HL-60/S4 treated with retinoic acid at 250 ng/mL for 4 days and 3 days (cell line): ENCODE data around the gene HIRA.
"Not testable (repeated sequence)": the region's sequence is repeated elsewhere in the genome, so short reads cannot be mapped to it uniquely, and the experiment has no call there.

Experiments
- in situ Hi-C: fragments of 300-500 bp; cut with MboI; formaldehyde crosslinking; loops from 2 replicates; pipeline ENCODE4 v1.7.0; 2022; ENCODE audit warnings: low sequenced_read_pairs

HIRA gene

DNA sequence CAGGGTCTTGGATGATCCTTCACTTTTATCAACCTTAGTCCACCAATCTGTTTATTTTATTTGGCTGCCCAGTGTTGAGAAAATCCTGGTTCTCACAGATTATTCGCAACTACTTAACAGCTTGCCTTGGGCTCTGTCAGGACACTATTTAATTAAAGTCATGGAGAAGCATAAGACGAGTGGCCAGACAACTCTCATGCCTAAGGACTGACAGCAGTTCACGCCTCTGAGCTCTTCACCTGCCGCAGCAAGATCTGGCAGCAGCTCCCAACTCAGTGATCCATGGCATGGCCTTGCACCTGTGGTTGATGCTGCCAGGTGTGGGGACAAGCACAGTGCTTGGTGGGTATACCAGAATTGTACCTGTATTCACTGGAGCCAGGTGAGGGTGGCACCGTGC, 37.8 kb downstream of the HIRA start:
- in situ Hi-C loops: no loop called here

- in situ Hi-C loops: no loop called here
Observed at GRCh38 chr22:19387575-19387974, 44.0 kb downstream of the HIRA start.

DNA sequence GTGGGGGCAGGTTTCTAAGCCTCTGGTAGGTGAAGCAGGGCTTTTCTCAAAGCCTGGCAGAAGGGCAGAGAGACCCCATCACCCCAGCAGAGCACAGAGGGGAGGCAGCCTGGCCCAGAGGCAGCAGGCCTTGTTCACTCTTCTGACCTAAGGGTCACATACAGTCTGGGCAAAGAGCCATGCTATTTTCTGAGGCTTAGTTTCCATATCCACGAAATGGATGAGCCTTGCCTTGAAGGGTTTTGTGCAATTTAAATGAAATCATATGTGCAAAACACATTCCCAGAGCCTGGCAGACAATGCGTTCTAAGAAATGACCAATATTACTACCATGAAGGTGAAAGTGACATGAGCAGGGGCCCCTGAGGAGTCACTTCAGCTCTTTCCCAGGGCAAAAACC, 44.5 kb downstream of the HIRA start:
- in situ Hi-C loops: no loop called here

DNA sequence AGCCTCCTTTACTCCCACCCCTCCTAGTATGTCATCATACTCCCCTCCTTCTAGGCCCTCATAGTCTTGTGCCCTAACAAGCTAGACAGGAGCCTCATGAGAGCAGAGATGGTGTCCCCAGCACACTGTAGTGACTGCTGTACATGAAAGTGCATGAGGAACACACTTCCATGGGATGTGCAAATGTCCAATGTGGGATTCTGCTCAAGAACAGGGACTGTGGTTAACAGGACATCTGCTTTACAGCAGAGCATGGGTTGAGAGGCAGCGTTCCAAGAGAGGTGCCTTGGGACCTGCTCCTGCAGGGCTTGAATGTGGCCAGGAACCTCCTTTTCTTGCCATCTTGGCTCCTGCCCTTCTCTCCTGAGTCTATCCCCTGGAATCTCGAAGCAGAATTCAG, 45.3 kb downstream of the HIRA start:
- in situ Hi-C loops: no loop called here

GRCh38 chr22:19385221-19385906, 46.2 kb downstream of the HIRA start:
- in situ Hi-C loops: no loop called here

DNA sequence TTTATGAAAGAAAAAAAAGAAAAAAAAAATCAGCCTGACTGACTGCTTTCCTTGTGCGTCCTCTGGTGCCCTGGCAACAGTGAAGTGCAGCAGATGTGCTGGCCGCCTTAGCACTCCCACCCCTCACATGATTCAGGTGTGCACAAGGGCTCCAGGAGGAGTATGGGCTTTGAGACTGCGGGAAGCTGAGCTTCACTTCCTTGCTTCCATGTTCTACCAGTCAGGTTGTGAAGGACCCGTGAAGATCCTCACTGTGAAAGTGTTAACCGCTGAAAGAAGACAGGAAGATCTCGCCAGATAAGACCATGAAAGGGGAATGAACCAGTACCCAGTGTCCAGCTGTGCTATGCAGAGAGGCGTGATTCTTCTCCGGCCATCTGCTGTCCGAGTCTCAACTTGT, 48.2 kb downstream of the HIRA start:
- in situ Hi-C loops: no loop called here

GRCh38 chr22:19382240-19382639, 49.3 kb downstream of the HIRA start:
- in situ Hi-C loops: no loop called here

DNA sequence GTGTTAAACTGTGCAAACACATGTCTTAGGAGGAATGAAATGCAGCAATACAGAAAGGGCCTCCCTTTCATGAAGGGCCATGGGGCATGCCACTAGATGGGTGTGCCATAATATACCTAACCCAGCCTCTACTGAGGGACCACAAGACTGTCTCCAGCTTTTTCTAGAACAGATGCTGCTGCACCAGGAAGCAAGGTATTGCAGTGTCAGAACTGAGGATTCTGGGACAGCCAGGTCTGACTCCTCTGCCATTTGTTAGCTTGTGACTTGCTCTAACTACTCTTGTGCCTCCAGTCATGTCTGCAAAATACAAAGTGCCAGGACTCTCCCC, 53.2 kb downstream of the HIRA start:
- in situ Hi-C loops: loop anchor here (10.0 kb wide), 1 partner anchor 56 kb away; the partner anchor contains the start of genes HIRA and MRPL40

GRCh38 chr22:19377565-19378343, 53.8 kb downstream of the HIRA start:
- in situ Hi-C loops: loop anchor here (10.0 kb wide), 1 partner anchor 57 kb away; the partner anchor contains the start of genes HIRA and MRPL40

- in situ Hi-C loops: loop anchor here (10.0 kb wide), 1 partner anchor 58 kb away; the partner anchor contains the start of genes HIRA and MRPL40
Observed at GRCh38 chr22:19376971-19377370, 54.6 kb downstream of the HIRA start.

DNA sequence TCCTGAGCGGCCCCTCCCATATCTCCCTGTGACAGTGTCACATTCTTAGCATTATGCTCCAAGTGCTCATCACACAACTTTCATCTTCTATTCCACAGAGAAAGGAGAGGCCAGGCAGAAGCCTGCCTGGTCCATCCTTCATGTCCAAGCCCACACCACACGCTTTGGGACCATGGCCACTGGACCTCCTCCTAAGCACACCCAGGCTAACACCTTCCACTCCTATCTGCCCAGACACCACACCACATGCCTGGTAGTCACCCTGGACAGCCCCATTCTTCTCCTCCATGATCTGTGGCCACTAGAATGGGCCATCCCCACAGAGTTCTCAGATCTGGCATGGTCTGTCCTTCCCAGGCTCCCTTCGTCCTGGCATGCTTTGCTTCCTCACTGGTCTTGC, 55.3 kb downstream of the HIRA start:
- in situ Hi-C loops: loop anchor here (10.0 kb wide), 1 partner anchor 59 kb away; the partner anchor contains the start of genes HIRA and MRPL40

DNA sequence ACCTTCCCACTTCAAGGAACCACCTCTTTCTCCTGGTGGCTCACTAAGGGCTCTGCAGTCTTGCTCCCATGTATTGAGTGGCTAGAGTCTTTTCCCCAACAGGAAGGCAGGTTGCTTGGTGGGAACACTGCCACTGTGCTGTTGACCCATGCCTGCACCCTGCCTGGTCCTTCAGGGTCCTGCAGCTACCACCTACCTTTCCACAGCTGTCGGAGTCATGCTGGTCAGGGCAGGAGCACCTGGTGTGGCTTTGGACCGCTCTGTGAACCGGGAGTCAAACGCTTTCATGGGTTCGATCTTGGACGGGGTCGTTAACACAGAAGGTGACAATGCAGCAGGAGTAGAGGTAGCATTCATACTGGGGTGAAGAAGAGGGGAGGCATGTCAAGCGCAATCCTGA, 56.1 kb downstream of the HIRA start:
- in situ Hi-C loops: loop anchor here (10.0 kb wide), 1 partner anchor 59 kb away; the partner anchor contains the start of genes HIRA and MRPL40

DNA sequence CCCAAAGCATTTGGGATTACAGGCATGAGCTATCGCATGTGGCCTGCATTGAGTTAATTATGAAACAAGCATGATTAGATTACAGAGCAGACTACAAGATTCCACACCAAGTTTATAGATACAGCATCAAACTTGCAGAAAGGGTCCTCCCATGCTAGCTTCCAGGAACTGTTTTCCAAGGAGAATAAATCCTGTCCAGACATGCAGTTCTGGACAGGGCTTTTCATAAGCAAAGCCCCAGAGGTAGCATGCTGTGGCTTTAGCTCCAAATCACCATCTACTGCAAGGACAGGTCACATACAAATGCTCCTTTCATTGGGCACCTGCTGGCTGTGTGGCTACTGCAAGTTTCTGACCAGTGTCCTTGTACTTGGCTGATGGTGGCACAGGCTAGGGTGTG, 57.1 kb downstream of the HIRA start:
- in situ Hi-C loops: loop anchor here (10.0 kb wide), 1 partner anchor 60 kb away; the partner anchor contains the start of genes HIRA and MRPL40

GRCh38 chr22:19373450-19373849, 58.1 kb downstream of the HIRA start:
- in situ Hi-C loops: loop anchor here (10.0 kb wide), 1 partner anchor 61 kb away; the partner anchor contains the start of genes HIRA and MRPL40

- in situ Hi-C loops: loop anchor here (10.0 kb wide), 1 partner anchor 63 kb away; the partner anchor contains the start of genes HIRA and MRPL40
Observed at GRCh38 chr22:19371893-19372292, 59.6 kb downstream of the HIRA start.

- in situ Hi-C loops: no loop called here
Observed at GRCh38 chr22:19368876-19369275, 62.7 kb downstream of the HIRA start.

DNA sequence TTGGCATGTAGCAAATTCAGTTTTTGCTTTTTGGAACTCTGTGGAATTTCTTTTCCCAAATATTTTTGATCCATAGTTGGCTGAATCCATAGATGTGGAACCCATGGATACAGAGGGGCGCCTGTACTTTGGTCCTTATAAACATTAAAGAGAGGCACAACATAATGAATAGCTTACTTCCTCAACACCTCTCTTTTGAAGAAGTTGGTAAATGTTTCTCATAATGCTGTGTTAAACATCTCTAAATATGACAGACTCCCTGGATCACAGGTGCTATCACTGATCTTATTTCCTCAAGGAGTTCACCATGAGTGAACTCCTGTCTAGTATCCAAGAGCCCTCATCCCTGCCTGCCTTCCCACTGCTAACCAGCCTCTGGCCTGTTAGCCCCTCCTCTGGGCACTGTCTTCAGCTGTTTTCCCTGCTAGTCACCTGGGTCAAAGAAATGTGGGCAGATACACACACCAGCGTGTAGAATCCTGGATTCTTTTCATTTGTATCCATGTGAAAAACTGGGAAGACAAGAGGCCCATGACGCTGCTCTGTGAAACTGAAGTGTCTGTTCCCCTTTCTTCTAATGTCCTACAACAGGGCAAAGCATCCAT, 63.7 kb downstream of the HIRA start:
- in situ Hi-C loops: no loop called here

- in situ Hi-C loops: not testable (repeated sequence)
Observed at GRCh38 chr22:19363541-19363940, 68.0 kb downstream of the HIRA start.

- in situ Hi-C loops: no loop called here
Observed at GRCh38 chr22:19361501-19362103, 69.9 kb downstream of the HIRA start.

GRCh38 chr22:19360862-19361261, 70.7 kb downstream of the HIRA start:
- in situ Hi-C loops: no loop called here

DNA sequence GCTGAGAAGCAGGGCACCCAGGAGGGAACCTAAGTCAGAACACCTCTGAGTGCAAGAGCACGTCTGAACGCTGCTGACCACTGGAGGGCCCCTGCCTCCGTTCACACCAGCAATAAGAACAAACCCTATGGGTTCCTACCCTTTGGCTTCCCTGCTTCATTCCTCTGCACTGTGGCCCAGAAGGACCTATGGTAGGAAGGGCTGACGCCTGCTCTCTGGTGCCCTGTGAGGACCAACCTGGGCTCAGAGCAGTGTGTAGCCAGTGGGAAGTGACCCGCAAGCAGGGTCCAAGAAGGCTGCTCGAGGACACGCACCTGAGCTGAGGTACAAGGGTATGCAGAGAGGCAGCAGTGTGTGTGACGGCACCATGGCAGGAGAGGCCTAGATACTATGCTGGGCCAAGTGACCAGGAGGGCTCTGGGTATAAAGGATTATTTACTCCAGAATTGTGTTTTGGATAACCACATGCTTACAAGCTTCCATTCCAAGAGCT, 71.2 kb downstream of the HIRA start:
- in situ Hi-C loops: no loop called here
